ENCODE results near the gene MASP1. TPM values are rescaled to one million over a fixed set of nuclear protein-coding genes. Genes with fewer than 3 reads are reported as not detected.

MASP1 gene
- total and polyA plus RNA-seq, 2 donors (not counting 1 experiment from before 2014, with no cell fraction given) = not detected

DNA sequence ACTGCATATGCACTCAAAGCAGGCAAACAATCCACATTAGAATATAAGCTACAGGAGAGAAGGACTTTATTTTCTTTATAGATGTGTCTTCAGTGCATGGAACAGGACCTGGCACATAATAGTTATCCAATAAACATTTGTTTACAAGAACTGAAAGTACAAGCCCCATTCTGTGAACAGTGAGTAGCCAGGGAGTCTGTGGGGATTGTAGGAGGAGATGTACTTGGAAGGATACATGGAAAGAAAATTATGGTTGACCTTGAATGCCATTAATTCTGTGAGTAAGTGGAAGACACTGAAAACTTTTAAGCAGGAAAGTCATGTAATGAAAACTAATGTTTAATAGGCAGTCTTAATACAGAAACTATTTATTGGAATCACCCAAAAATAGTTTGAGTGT, 28.3 kb downstream of the MASP1 start:
- ChIA-PET POLR2A (no interaction called here), CTCF (no interaction called here)
- Histone ChIP-seq H3K4me3 (ENCODE audit: control extremely low read depth in 1 of 5, extremely low read depth in 1 of 5, insufficient read depth in 1 of 5, low read depth in 2 of 5, low read length in 4 of 5) (no peak overlapping the region), H3K27me3 (replicated peaks in 1 of 4; ENCODE audit: control extremely low read depth in 1 of 4, control insufficient read depth in 3 of 4, insufficient read depth in 4 of 4, low read length in 3 of 4) (peaks cover 0 to 4% (median 0%) of the 10 kb centered on the region in 4 experiments), H2AFZ (ENCODE audit: insufficient read depth, low read depth, low read length, poor library complexity, severe bottlenecking) (no peak overlapping the region), H4K20me1 (ENCODE audit: control insufficient read depth, insufficient read depth, low read length, poor library complexity, severe bottlenecking) (no peaks in the 10 kb centered on the region), H3K36me3 (replicated peaks in 1 of 2; ENCODE audit: control extremely low read depth in 1 of 2, control insufficient read depth in 1 of 2, extremely low read depth in 1 of 2, insufficient read depth in 2 of 2, low read length in 1 of 2) (no peaks in the 10 kb centered on the region), H3K9ac (ENCODE audit: low read length) (no peak overlapping the region), H3K4me1 (ENCODE audit: control insufficient read depth in 2 of 2, insufficient read depth in 2 of 2, low read length in 2 of 2) (no peaks in the 10 kb centered on the region), H3K79me2 (ENCODE audit: control insufficient read depth, insufficient read depth, low read length) (no peaks in the 10 kb centered on the region), H3K9me3 (ENCODE audit: control extremely low read depth in 1 of 3, control insufficient read depth in 2 of 3, insufficient read depth in 1 of 3, low read length in 2 of 3) (no peaks in the 10 kb centered on the region), H3K4me2 (replicated peaks; ENCODE audit: low read depth, low read length, poor library complexity, severe bottlenecking) (no peak overlapping the region), H3K27ac (ENCODE audit: low read length in 2 of 2) (no peak overlapping the region)
- H3K9me3 Mint-ChIP-seq (ENCODE audit: insufficient read depth) = no peaks in the 10 kb centered on the region
- H3K27ac Mint-ChIP-seq = no peak overlapping the region
- H3K4me1 Mint-ChIP-seq = no peaks in the 10 kb centered on the region
- intact Hi-C loops (cut with micrococcal nuclease) = no loop called here
- DNase-seq = no peak
- peaks cover 44% of the 10 kb centered on the region for H3K27me3 Mint-ChIP-seq
- no peak for ATAC-seq (ENCODE audit: low read depth)
- TF ChIP-seq, protein P1, sequence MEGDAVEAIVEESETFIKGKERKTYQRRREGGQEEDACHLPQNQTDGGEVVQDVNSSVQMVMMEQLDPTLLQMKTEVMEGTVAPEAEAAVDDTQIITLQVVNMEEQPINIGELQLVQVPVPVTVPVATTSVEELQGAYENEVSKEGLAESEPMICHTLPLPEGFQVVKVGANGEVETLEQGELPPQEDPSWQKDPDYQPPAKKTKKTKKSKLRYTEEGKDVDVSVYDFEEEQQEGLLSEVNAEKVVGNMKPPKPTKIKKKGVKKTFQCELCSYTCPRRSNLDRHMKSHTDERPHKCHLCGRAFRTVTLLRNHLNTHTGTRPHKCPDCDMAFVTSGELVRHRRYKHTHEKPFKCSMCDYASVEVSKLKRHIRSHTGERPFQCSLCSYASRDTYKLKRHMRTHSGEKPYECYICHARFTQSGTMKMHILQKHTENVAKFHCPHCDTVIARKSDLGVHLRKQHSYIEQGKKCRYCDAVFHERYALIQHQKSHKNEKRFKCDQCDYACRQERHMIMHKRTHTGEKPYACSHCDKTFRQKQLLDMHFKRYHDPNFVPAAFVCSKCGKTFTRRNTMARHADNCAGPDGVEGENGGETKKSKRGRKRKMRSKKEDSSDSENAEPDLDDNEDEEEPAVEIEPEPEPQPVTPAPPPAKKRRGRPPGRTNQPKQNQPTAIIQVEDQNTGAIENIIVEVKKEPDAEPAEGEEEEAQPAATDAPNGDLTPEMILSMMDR (IDR thresholded peaks at IDR 0.05) = no peak
- no peak for TF ChIP-seq EZH2 (IDR thresholded peaks at IDR 0.05; ENCODE audit: borderline replicate concordance, insufficient read depth, low read depth, low read length, poor library complexity, severe bottlenecking)
- H3K4me3 Mint-ChIP-seq = no peak overlapping the region

DNA sequence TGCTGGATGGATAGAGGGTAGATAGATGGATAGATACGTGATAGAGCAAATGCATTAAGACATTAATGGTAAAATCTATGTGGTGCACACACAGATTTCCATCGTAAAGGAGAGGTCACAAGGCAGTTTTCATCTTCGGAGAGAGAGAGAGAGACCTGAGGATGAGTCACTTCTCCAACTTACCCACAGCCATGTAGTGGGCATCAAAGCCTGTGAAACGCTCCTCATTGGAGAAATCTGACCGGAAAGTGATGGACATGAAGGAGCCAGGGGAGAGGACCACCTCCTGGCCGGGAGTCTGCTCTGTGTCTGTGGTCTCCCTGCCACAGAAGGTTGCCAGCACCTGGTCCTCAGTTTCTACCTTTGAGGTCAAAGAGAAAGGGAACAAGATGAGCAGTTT, 29.2 kb downstream of the MASP1 start:
- Mint-ChIP-seq H3K27me3 (peaks cover 38% of the 10 kb centered on the region), H3K4me1 (no peaks in the 10 kb centered on the region), H3K4me3 (no peak overlapping the region), H3K27ac (no peak overlapping the region), H3K9me3 (ENCODE audit: insufficient read depth) (no peaks in the 10 kb centered on the region)
- H2AFZ ChIP-seq (ENCODE audit: insufficient read depth, low read depth, low read length, poor library complexity, severe bottlenecking) = no peak overlapping the region
- H3K27ac ChIP-seq (ENCODE audit: low read length in 2 of 2) = no peak overlapping the region
- peaks cover 0 to 4% (median 0%) of the 10 kb centered on the region in 4 experiments for H3K27me3 ChIP-seq (replicated peaks in 1 of 4; ENCODE audit: control extremely low read depth in 1 of 4, control insufficient read depth in 3 of 4, insufficient read depth in 4 of 4, low read length in 3 of 4)
- DNase-seq (no peak), ATAC-seq (ENCODE audit: low read depth) (no peak)
- ChIA-PET CTCF (no interaction called here), POLR2A (no interaction called here)
- H3K79me2 ChIP-seq (ENCODE audit: control insufficient read depth, insufficient read depth, low read length) = no peaks in the 10 kb centered on the region
- TF ChIP-seq, protein P1 (IDR thresholded peaks at IDR 0.05) = no peak
- no peak for TF ChIP-seq EZH2 (IDR thresholded peaks at IDR 0.05; ENCODE audit: borderline replicate concordance, insufficient read depth, low read depth, low read length, poor library complexity, severe bottlenecking)
- intact Hi-C loops (cut with micrococcal nuclease) = no loop called here
- no peak overlapping the region for H3K9ac ChIP-seq (ENCODE audit: low read length)
- H4K20me1 ChIP-seq (ENCODE audit: control insufficient read depth, insufficient read depth, low read length, poor library complexity, severe bottlenecking) = no peaks in the 10 kb centered on the region
- H3K4me2 ChIP-seq (replicated peaks; ENCODE audit: low read depth, low read length, poor library complexity, severe bottlenecking) = no peak overlapping the region
- H3K4me3 ChIP-seq (ENCODE audit: control extremely low read depth in 1 of 5, extremely low read depth in 1 of 5, insufficient read depth in 1 of 5, low read depth in 2 of 5, low read length in 4 of 5) = no peak overlapping the region
- no peaks in the 10 kb centered on the region for H3K36me3 ChIP-seq (replicated peaks in 1 of 2; ENCODE audit: control extremely low read depth in 1 of 2, control insufficient read depth in 1 of 2, extremely low read depth in 1 of 2, insufficient read depth in 2 of 2, low read length in 1 of 2)
- H3K4me1 ChIP-seq (ENCODE audit: control insufficient read depth in 2 of 2, insufficient read depth in 2 of 2, low read length in 2 of 2) = no peaks in the 10 kb centered on the region
- H3K9me3 ChIP-seq (ENCODE audit: control extremely low read depth in 1 of 3, control insufficient read depth in 2 of 3, insufficient read depth in 1 of 3, low read length in 2 of 3) = no peaks in the 10 kb centered on the region
- WGBS (ENCODE audit: insufficient coverage) = 91% methylated on average over 4 of the region's 6 CpGs

Data from B cell (primary cell).